GM21528 (cell line): ENCODE measurements around the gene SLC22A12.
"Not testable (repeated sequence)": the region's sequence is repeated elsewhere in the genome, so short reads cannot be mapped to it uniquely, and the experiment has no call there.

ENCODE experiments used
- ATAC-seq: cut with Tn5 transposase; IDR thresholded peaks from one replicate; pipeline ENCODE4 v1.9.1; 2021; ENCODE audit warnings: mild to moderate bottlenecking, moderate library complexity; ENCODE audit not compliant: unreplicated experiment, low FRiP score

Gene SLC22A12

GRCh38 chr11:64590763-64591221 is at the start of gene SLC22A12:
SLC22A12 (plus strand) TSS chr11:64591220; CDS start chr11:64591557, 337 bp downstream.
- ATAC-seq: no peak

GRCh38 chr11:64542172-64543125 is 48.6 kb upstream of the SLC22A12 start:
- no peak for ATAC-seq

- ATAC-seq: no peak
Observed at GRCh38 chr11:64543818-64544217, 47.2 kb upstream of the SLC22A12 start.

GRCh38 chr11:64544616-64545296 is 46.3 kb upstream of the SLC22A12 start:
- ATAC-seq: no peak

GRCh38 chr11:64545619-64546018 is 45.4 kb upstream of the SLC22A12 start:
- ATAC-seq: no peak

GRCh38 chr11:64546176-64546575 is 44.8 kb upstream of the SLC22A12 start:
- no peak for ATAC-seq

- ATAC-seq: no peak
Observed at GRCh38 chr11:64546600-64546999, 44.4 kb upstream of the SLC22A12 start.

- ATAC-seq: no peak
Observed at GRCh38 chr11:64549969-64550368, 41.1 kb upstream of the SLC22A12 start.

- no peak for ATAC-seq
Observed at GRCh38 chr11:64553554-64554201, 37.3 kb upstream of the SLC22A12 start.

- no peak for ATAC-seq
Observed at GRCh38 chr11:64556044-64556720, 34.8 kb upstream of the SLC22A12 start.

GRCh38 chr11:64556721-64557250 is 34.2 kb upstream of the SLC22A12 start:
- no peak for ATAC-seq

GRCh38 chr11:64558065-64558745 is 32.8 kb upstream of the SLC22A12 start:
- no peak for ATAC-seq

- ATAC-seq: no peak
Observed at GRCh38 chr11:64558869-64559268, 32.2 kb upstream of the SLC22A12 start.

GRCh38 chr11:64559351-64560138 is 31.5 kb upstream of the SLC22A12 start:
- ATAC-seq: no peak

- no peak for ATAC-seq
Observed at GRCh38 chr11:64560139-64560771, 30.8 kb upstream of the SLC22A12 start.

GRCh38 chr11:64560941-64561340 is 30.1 kb upstream of the SLC22A12 start:
- ATAC-seq: no peak

- not testable (repeated sequence) for ATAC-seq
Observed at GRCh38 chr11:64561429-64561828, 29.6 kb upstream of the SLC22A12 start.

GRCh38 chr11:64561984-64562722 is 28.9 kb upstream of the SLC22A12 start:
- no peak for ATAC-seq
